Mesendoderm (in vitro differentiated cells): ENCODE results near the gene IGFBP1.

ENCODE experiments used
- DNase-seq: peaks from one replicate; pipeline ENCODE4 v3.0.0; 2013
- H2AK5ac ChIP-seq: 2 replicates; pipeline ENCODE4 v1.6.1; 2013; ENCODE audit warnings: low read length, inconsistent platforms
- H2BK120ac ChIP-seq: 2 replicates; pipeline ENCODE4 v1.6.1; 2013; ENCODE audit warnings: low read depth, mild to moderate bottlenecking, low read length, moderate library complexity, mixed read lengths
- H2BK15ac ChIP-seq: replicated peaks from 2 replicates; pipeline ENCODE4 v1.6.1; 2013; ENCODE audit warnings: low read depth, mild to moderate bottlenecking, moderate library complexity
- H2BK5ac ChIP-seq: 2 replicates; pipeline ENCODE4 v1.6.1; 2013; ENCODE audit warnings: low read length, inconsistent platforms
- H3K18ac ChIP-seq: 2 replicates; pipeline ENCODE4 v1.6.1; 2013; ENCODE audit warnings: mild to moderate bottlenecking, low read length, mixed read lengths
- H3K23ac ChIP-seq: one replicate; pipeline ENCODE4 v1.6.1; 2013; ENCODE audit warnings: low read length
- H3K27ac ChIP-seq: 2 replicates; pipeline ENCODE4 v1.5.1; 2013; ENCODE audit warnings: low read depth, mild to moderate bottlenecking, inconsistent platforms, low read length, moderate library complexity
- H3K27me3 ChIP-seq: 2 replicates; pipeline ENCODE4 v1.6.1; 2013; ENCODE audit warnings: low read length, control low read depth, mild to moderate bottlenecking, inconsistent platforms; ENCODE audit not compliant: insufficient read depth, poor library complexity
- H3K36me3 ChIP-seq: 2 replicates; pipeline ENCODE4 v1.6.1; 2013; ENCODE audit warnings: low read length, inconsistent platforms; ENCODE audit not compliant: control insufficient read depth, insufficient read depth
- H3K4ac ChIP-seq: one replicate; pipeline ENCODE4 v1.6.1; 2013; ENCODE audit warnings: low read depth, mild to moderate bottlenecking, low read length, moderate library complexity
- H3K4me1 ChIP-seq: 2 replicates; pipeline ENCODE4 v1.6.1; 2013; ENCODE audit warnings: low read depth, low read length, inconsistent platforms; ENCODE audit not compliant: control insufficient read depth
- H3K4me2 ChIP-seq: 2 replicates; pipeline ENCODE4 v1.6.1; 2013; ENCODE audit warnings: low read length
- H3K4me3 ChIP-seq: 2 replicates; pipeline ENCODE4 v1.5.1; 2013; ENCODE audit warnings: mild to moderate bottlenecking, low read length
- H3K56ac ChIP-seq: one replicate; pipeline ENCODE4 v1.6.1; 2013; ENCODE audit warnings: low read length
- H3K79me1 ChIP-seq: 2 replicates; pipeline ENCODE4 v1.6.1; 2013; ENCODE audit warnings: low read length, inconsistent platforms
- H3K79me2 ChIP-seq: 2 replicates; pipeline ENCODE4 v1.6.1; 2013; ENCODE audit warnings: mild to moderate bottlenecking, low read length; ENCODE audit not compliant: control insufficient read depth, insufficient read depth
- H3K9ac ChIP-seq: 2 replicates; pipeline ENCODE4 v1.6.1; 2013; ENCODE audit warnings: low read length, inconsistent platforms
- H4K5ac ChIP-seq: one replicate; pipeline ENCODE4 v1.6.1; 2013; ENCODE audit warnings: low read length
- H4K8ac ChIP-seq: one replicate; pipeline ENCODE4 v1.6.1; 2013; ENCODE audit warnings: low read depth, mild to moderate bottlenecking, control low read depth, low read length, moderate library complexity
- WGBS: extraction: QIAGEN DNeasy Blood & Tissue Kit; methylation state at CpG from one replicate; pipeline ENCODE4 v1.1.7; 2013; ENCODE audit warnings: low lambda C conversion rate, missing lambda C conversion rate; ENCODE audit not compliant: insufficient coverage; ENCODE audit errors: extremely low coverage; 5-methylcytosine and 5-hydroxymethylcytosine counted together

IGFBP1 gene

GRCh38 chr7:45874408-45875131 lies 13.7 kb upstream of the IGFBP1 start:
- no peaks in the 10 kb centered on the region for H3K79me1 ChIP-seq
- no peak overlapping the region for H3K4me3 ChIP-seq
- no peak for DNase-seq
- H3K79me2 ChIP-seq: no peaks in the 10 kb centered on the region
- H3K27ac ChIP-seq: no peak overlapping the region
- no peak overlapping the region for H2BK120ac ChIP-seq
- H3K56ac ChIP-seq: no peak overlapping the region
- no peaks in the 10 kb centered on the region for H3K4me1 ChIP-seq
- no peak overlapping the region for H2BK5ac ChIP-seq
- no peak overlapping the region for H3K23ac ChIP-seq
- no peaks in the 10 kb centered on the region for H3K36me3 ChIP-seq
- no peak overlapping the region for H3K4me2 ChIP-seq
- H4K8ac ChIP-seq: no peak overlapping the region
- H3K9ac ChIP-seq: no peak overlapping the region
- no peaks in the 10 kb centered on the region for H3K27me3 ChIP-seq
- H3K18ac ChIP-seq: no peak overlapping the region
- no peak overlapping the region for H4K5ac ChIP-seq
- no peak overlapping the region for H2BK15ac ChIP-seq
- H2AK5ac ChIP-seq: no peak overlapping the region
- no CpG with 5 or more reads among the region's 8 CpGs for WGBS
- H3K4ac ChIP-seq: no peak overlapping the region

DNA sequence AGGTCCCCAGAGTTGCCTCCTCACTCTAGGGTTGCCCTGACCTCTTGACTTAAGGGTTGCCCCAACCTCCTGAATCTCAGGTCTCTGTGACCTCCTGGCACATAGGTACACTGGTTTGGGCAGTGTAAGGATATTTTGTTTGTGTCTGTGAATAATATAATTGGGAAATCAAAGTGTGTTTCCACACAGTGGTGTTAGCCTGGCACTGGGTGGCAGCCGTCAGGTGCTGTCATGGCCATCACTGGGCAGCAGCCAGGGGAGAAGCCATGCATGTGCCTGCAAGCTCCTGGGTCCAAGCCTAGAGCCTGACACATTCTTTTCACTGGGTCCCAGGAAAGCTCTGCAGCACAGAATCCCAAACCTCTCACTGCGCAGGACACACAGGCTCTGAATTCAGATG lies 11.8 kb upstream of the IGFBP1 start:
- no peak overlapping the region for H4K8ac ChIP-seq
- no peak overlapping the region for H2BK5ac ChIP-seq
- H3K4me1 ChIP-seq: no peaks in the 10 kb centered on the region
- no peak overlapping the region for H3K9ac ChIP-seq
- no peak overlapping the region for H3K27ac ChIP-seq
- H3K23ac ChIP-seq: no peak overlapping the region
- H3K79me1 ChIP-seq: no peaks in the 10 kb centered on the region
- H3K56ac ChIP-seq: no peak overlapping the region
- no peak overlapping the region for H3K18ac ChIP-seq
- no peak for DNase-seq
- H3K4me2 ChIP-seq: no peak overlapping the region
- no peaks in the 10 kb centered on the region for H3K36me3 ChIP-seq
- H2BK15ac ChIP-seq: no peak overlapping the region
- H3K27me3 ChIP-seq: no peaks in the 10 kb centered on the region
- no peak overlapping the region for H2AK5ac ChIP-seq
- no peak overlapping the region for H3K4me3 ChIP-seq
- H3K79me2 ChIP-seq: no peaks in the 10 kb centered on the region
- WGBS: no CpG with 5 or more reads among the region's 2 CpGs
- no peak overlapping the region for H2BK120ac ChIP-seq
- no peak overlapping the region for H3K4ac ChIP-seq
- no peak overlapping the region for H4K5ac ChIP-seq

DNA sequence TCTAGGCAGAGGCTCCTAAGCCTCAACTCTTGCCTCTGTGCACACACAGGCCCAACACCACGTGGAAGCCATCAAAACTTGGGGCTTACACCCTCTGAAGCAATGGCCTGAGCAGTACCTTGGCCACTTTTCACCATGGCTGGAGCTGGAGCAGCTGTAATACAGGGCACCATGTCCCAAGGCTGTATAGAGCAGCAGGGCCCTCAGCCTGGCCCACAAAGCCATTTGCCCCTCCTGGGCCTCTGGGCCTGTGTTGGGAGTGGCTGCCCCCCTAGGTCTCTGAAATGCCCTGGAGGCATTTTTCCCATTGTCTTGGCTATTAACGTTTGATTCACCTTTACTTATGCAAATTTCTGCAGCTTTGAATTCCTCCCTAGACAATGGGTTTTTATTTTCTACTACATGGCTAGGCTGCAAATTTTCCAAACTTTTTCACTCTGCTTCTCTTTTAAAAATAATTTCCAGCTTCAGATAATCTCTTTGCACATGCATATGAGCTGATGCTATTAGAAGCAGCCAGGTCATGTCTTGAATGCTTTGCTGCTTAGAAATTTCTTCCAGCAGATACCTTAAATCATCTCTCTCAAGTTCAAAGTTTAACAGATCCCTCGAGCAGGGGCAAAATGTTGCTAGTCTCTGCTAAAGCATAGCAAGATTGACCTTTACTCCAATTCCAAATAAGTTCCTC lies 9.7 kb upstream of the IGFBP1 start:
- Histone ChIP-seq H3K18ac (no peak overlapping the region), H3K36me3 (no peaks in the 10 kb centered on the region), H3K4ac (no peak overlapping the region), H4K8ac (no peak overlapping the region), H3K9ac (no peak overlapping the region), H2BK15ac (no peak overlapping the region), H3K79me1 (no peaks in the 10 kb centered on the region), H3K23ac (no peak overlapping the region), H3K4me2 (no peak overlapping the region), H2BK120ac (no peak overlapping the region), H2AK5ac (no peak overlapping the region), H3K4me3 (no peak overlapping the region), H3K27ac (no peak overlapping the region), H4K5ac (no peak overlapping the region), H3K27me3 (no peaks in the 10 kb centered on the region), H3K56ac (no peak overlapping the region), H3K4me1 (peaks cover 3% of the 10 kb centered on the region), H3K79me2 (no peaks in the 10 kb centered on the region), H2BK5ac (no peak overlapping the region)
- DNase-seq: no peak
- no CpG with 5 or more reads among the region's 3 CpGs for WGBS

GRCh38 chr7:45880433-45880860 lies 7.8 kb upstream of the IGFBP1 start:
- WGBS: no CpG with 5 or more reads among the region's 7 CpGs

GRCh38 chr7:45881280-45881758 lies 7.0 kb upstream of the IGFBP1 start:
- Histone ChIP-seq H3K23ac (no peak overlapping the region), H3K4ac (no peak overlapping the region), H3K27me3 (no peaks in the 10 kb centered on the region), H3K36me3 (no peaks in the 10 kb centered on the region), H2BK120ac (no peak overlapping the region), H2BK5ac (no peak overlapping the region), H3K79me2 (no peaks in the 10 kb centered on the region), H3K9ac (no peak overlapping the region), H3K56ac (no peak overlapping the region), H4K8ac (no peak overlapping the region), H3K4me1 (peaks cover 3% of the 10 kb centered on the region), H3K4me3 (no peak overlapping the region), H4K5ac (no peak overlapping the region), H3K4me2 (no peak overlapping the region), H3K18ac (no peak overlapping the region), H3K79me1 (no peaks in the 10 kb centered on the region), H3K27ac (no peak overlapping the region), H2AK5ac (no peak overlapping the region), H2BK15ac (no peak overlapping the region)
- WGBS: no CpG with 5 or more reads among the region's 9 CpGs
- no peak for DNase-seq

More at GRCh38 chr7:45880433-45880860, 7.8 kb upstream of the IGFBP1 start:
- DNase-seq: no peak
- no peak overlapping the region for H2BK5ac ChIP-seq
- peaks cover 3% of the 10 kb centered on the region for H3K4me1 ChIP-seq
- H3K56ac ChIP-seq: no peak overlapping the region
- H3K27ac ChIP-seq: no peak overlapping the region
- H3K18ac ChIP-seq: no peak overlapping the region
- H3K4me2 ChIP-seq: no peak overlapping the region
- no peak overlapping the region for H3K4ac ChIP-seq
- no peak overlapping the region for H3K23ac ChIP-seq
- H3K4me3 ChIP-seq: no peak overlapping the region
- no peak overlapping the region for H2BK15ac ChIP-seq
- no peak overlapping the region for H2BK120ac ChIP-seq
- H3K9ac ChIP-seq: no peak overlapping the region
- no peak overlapping the region for H2AK5ac ChIP-seq
- no peaks in the 10 kb centered on the region for H3K79me2 ChIP-seq
- H4K5ac ChIP-seq: no peak overlapping the region
- no peaks in the 10 kb centered on the region for H3K27me3 ChIP-seq
- H4K8ac ChIP-seq: no peak overlapping the region
- H3K79me1 ChIP-seq: no peaks in the 10 kb centered on the region
- no peaks in the 10 kb centered on the region for H3K36me3 ChIP-seq
